ENCODE data around the gene LIN7C. TPM values are rescaled to one million over a fixed set of nuclear protein-coding genes. Genes with fewer than 3 reads are reported as not detected.
A peak's percentile ranks its signal among the peaks of the same experiment; 100 is the strongest.

LIN7C gene
- total RNA-seq, 4 donors from 2014 or later, result 61.8 to 72.8 (median 66.3) TPM

GRCh38 chr11:27465629-27466028 lies 40.9 kb downstream of the LIN7C start:
- no peak overlapping the region for H3K4me3 ChIP-seq (replicated peaks in 1 of 3)
- H3K27ac ChIP-seq, result peak overlapping the region; percentile 52 to 86 (median 74)
- TF ChIP-seq CTCF (IDR thresholded peaks at IDR 0.05) (no peak), POLR2A (IDR thresholded peaks at IDR 0.05) (no peak)

GRCh38 chr11:27464909-27465308 lies 41.7 kb downstream of the LIN7C start:
- H3K9me3 ChIP-seq, result no peaks in the 10 kb centered on the region
- no peaks in the 10 kb centered on the region for H3K36me3 ChIP-seq
- WGBS, 2 donors, result 62 to 71% methylated on average over 2 of the region's 2 CpGs
- peaks cover 46 to 69% of the 10 kb centered on the region in 2 donors for H3K4me1 ChIP-seq
- H3K4me3 ChIP-seq (replicated peaks in 1 of 3), result no peak overlapping the region
- peak overlapping the region; percentile 52 to 86 (median 74) for H3K27ac ChIP-seq
- DNase-seq, result no peak
- TF ChIP-seq CTCF (IDR thresholded peaks at IDR 0.05), result no peak
- TF ChIP-seq POLR2A (IDR thresholded peaks at IDR 0.05), result no peak
- no peaks in the 10 kb centered on the region for H3K27me3 ChIP-seq
- intact Hi-C loops (cut with DNase I), result no loop called here

More at GRCh38 chr11:27465629-27466028, 40.9 kb downstream of the LIN7C start:
- no peak for DNase-seq
- WGBS, 2 donors, result 83 to 89% methylated on average over 3 of the region's 3 CpGs
- intact Hi-C loops (cut with DNase I), result no loop called here
- no peaks in the 10 kb centered on the region for H3K9me3 ChIP-seq
- peaks cover 51 to 73% of the 10 kb centered on the region in 2 donors for H3K4me1 ChIP-seq
- H3K36me3 ChIP-seq, result no peaks in the 10 kb centered on the region
- no peaks in the 10 kb centered on the region for H3K27me3 ChIP-seq

GRCh38 chr11:27464289-27464696 lies 42.3 kb downstream of the LIN7C start:
- H3K9me3 ChIP-seq, result no peaks in the 10 kb centered on the region
- intact Hi-C loops (cut with DNase I), result no loop called here
- H3K36me3 ChIP-seq, result no peaks in the 10 kb centered on the region
- peaks cover 40 to 62% of the 10 kb centered on the region in 2 donors for H3K4me1 ChIP-seq
- WGBS, 2 donors, result 27 to 32% methylated on average over 2 of the region's 2 CpGs
- H3K27me3 ChIP-seq, result no peaks in the 10 kb centered on the region
- DNase-seq, result peak; percentile 46 to 51
- TF ChIP-seq POLR2A (IDR thresholded peaks at IDR 0.05) (no peak), CTCF (IDR thresholded peaks at IDR 0.05) (no peak)
- no peak overlapping the region for H3K4me3 ChIP-seq (replicated peaks in 1 of 3)
- H3K27ac ChIP-seq, result peak overlapping the region; percentile 52 to 86 (median 74)

GRCh38 chr11:27462543-27462942 lies 44.0 kb downstream of the LIN7C start:
- Histone ChIP-seq H3K4me3 (replicated peaks in 1 of 3) (no peak overlapping the region), H3K9me3 (no peaks in the 10 kb centered on the region), H3K36me3 (no peaks in the 10 kb centered on the region), H3K27me3 (no peaks in the 10 kb centered on the region), H3K4me1 (peaks cover 23 to 45% of the 10 kb centered on the region in 2 donors), H3K27ac (no peak overlapping the region)
- intact Hi-C loops (cut with DNase I), result no loop called here
- 84 to 85% methylated on average over 5 of the region's 5 CpGs for WGBS, 2 donors
- no peak for DNase-seq
- TF ChIP-seq CTCF (IDR thresholded peaks at IDR 0.05) (no peak), POLR2A (IDR thresholded peaks at IDR 0.05) (no peak)

GRCh38 chr11:27460158-27460978 lies 46.2 kb downstream of the LIN7C start:
- peaks cover 17 to 36% of the 10 kb centered on the region in 2 donors for H3K4me1 ChIP-seq
- no peak for DNase-seq
- intact Hi-C loops (cut with DNase I), result no loop called here
- H3K9me3 ChIP-seq, result no peaks in the 10 kb centered on the region
- no peaks in the 10 kb centered on the region for H3K27me3 ChIP-seq
- WGBS, 2 donors, result 86 to 94% methylated on average over 5 of the region's 5 CpGs
- TF ChIP-seq POLR2A (IDR thresholded peaks at IDR 0.05), result no peak
- TF ChIP-seq CTCF (IDR thresholded peaks at IDR 0.05), result no peak
- H3K4me3 ChIP-seq (replicated peaks in 1 of 3), result no peak overlapping the region
- H3K36me3 ChIP-seq, result no peaks in the 10 kb centered on the region
- H3K27ac ChIP-seq, result no peak overlapping the region
